LNCaP clone FGC (cell line): ENCODE results near the gene LMAN1.

Source experiments
- DNase-seq: peaks from one replicate; pipeline ENCODE4 v3.0.0-alpha.2; 2011; ENCODE audit warnings: low read depth
- H3K4me3 ChIP-seq: 2 replicates; pipeline ENCODE4 v1.5.1; 2011; ENCODE audit warnings: mild to moderate bottlenecking, low read depth, low read length, control low read depth
- CTCF ChIP-seq: IDR thresholded peaks from 2 replicates; pipeline ENCODE4 v1.5.1; 2012; ENCODE audit warnings: mild to moderate bottlenecking; ENCODE audit not compliant: control insufficient read depth, insufficient read depth; ENCODE audit errors: extremely low read depth

LMAN1 gene

GRCh38 chr18:59325965-59326364, 33.1 kb downstream of the LMAN1 start:
- no peak for TF ChIP-seq CTCF
- no peak overlapping the region for H3K4me3 ChIP-seq
- no peak for DNase-seq

- DNase-seq = no peak
- H3K4me3 ChIP-seq = no peak overlapping the region
- TF ChIP-seq CTCF = no peak
Measured at GRCh38 chr18:59324623-59324971, 34.5 kb downstream of the LMAN1 start.

GRCh38 chr18:59323931-59324622, 35.0 kb downstream of the LMAN1 start:
- no peak for TF ChIP-seq CTCF
- DNase-seq = no peak
- H3K4me3 ChIP-seq = no peak overlapping the region

GRCh38 chr18:59318460-59319050, 40.5 kb downstream of the LMAN1 start, which contains the start of gene CPLX4:
TSS of gene CPLX4 (minus strand) at chr18:59318649. CDS start at chr18:59318462, 187 bp downstream.
- DNase-seq = no peak
- TF ChIP-seq CTCF = no peak
- no peak within 1 kb of the TSS for H3K4me3 ChIP-seq

DNA sequence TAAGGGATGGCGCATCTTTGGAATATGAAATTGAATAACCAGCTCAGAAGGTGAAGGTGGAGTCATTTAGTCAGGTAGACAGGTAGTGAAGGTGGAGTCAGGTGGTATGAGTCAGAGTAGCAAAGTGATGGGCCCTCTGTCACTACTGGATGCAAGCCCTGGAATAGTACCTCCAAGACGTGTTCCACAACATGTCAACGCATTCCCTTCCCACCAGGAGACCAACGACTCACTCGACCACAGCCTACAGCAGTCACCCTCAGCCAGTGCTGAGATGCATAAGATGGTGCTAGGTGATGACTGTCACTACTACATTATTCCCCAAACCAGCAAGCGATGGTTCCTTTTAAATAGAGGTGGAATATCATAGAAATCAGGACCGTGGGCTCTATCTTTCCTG, 47.4 kb downstream of the LMAN1 start:
- no peak for TF ChIP-seq CTCF
- DNase-seq = no peak
- H3K4me3 ChIP-seq = no peak overlapping the region

DNA sequence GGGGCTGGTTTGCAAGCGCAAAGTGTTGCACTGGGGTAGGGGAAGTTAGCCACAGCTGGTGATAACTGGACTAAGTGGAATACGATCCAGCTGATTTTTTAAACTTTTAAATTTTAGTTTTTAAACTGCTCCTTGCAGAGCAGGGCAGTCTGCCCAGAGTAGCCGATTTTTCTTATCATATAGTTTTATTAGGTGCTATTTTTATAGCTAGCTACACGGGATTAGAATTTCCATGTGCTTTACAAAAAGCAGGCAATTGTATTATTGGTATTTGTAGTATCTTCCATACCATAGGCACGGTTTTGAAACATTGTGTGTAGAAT, 50.2 kb downstream of the LMAN1 start:
- DNase-seq = no peak
- peak overlapping the region; percentile 43 for H3K4me3 ChIP-seq
- TF ChIP-seq CTCF = no peak
